ENCODE results near the gene MAPRE3. TPM values are rescaled to one million over a fixed set of nuclear protein-coding genes. Genes with fewer than 3 reads are reported as not detected.

The MAPRE3 gene
- total and polyA plus RNA-seq, 9 of the 15 experiments (the other 6 are each of a cell fraction or from before 2014, with no cell fraction given): 0.70 to 43.2 (median 12.6) TPM

DNA sequence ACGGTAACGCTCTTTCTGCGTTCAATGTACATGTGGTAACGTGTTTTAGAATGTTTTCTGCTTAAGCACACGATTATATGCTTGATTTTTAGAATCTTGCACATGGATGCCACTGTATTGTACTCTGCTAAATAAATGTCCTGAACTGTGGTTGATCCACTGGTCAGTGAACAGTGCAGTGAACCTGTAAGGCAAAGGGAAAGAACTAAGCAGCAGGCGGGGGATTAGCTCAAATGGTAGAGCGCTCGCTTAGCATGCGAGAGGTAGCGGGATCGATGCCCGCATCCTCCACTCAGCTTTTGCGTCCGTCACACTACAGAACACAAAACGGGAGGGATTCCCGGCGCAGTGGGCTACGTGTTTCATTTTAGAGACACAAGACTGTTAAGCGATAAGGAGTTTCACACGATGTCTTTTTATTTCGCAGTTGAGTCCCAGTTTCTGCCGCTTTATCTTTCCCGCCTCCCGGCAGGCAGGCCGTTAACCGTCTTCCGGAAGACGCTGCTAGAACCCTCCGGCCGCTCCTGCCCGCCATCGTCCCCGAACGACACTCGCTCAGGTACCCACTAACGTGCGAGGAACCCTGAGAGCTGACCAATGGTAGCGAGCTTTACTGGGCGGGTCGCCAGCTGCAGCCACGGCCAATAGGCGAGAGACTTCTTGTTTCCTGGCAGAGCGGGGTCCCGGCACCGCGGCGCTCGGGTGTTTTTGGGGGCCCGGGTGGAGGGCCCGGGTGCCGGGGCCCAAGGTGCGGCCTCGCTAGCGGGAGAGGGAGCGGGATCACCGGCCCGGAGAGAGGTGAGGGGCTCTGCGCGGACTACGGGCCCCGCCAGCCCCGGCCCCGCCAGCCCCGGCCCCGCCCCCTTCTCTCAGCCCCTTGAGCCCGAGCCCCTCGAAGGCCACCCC is 80.8 kb downstream of the MAPRE3 start, which contains the start of gene AGBL5 (continued):
- TF ChIP-seq STAT5B (CRISPR knock-in tag; IDR thresholded peaks at IDR 0.05): no peak
- TF ChIP-seq MAFG (tag; conservative IDR thresholded peaks at IDR 0.05): no peak
- peak; percentile 45; the same call in 1 of the 2 replicates for TF ChIP-seq ZFX (CRISPR knock-in tag; IDR thresholded peaks at IDR 0.05)
- TF ChIP-seq ZNF766 (CRISPR knock-in tag; conservative IDR thresholded peaks at IDR 0.05): peak; percentile 80; the same call in 1 of the 2 replicates
- no peak for TF ChIP-seq GTF2A2 (tag; IDR thresholded peaks at IDR 0.05)
- TF ChIP-seq ZC3H4 (CRISPR knock-in tag; IDR thresholded peaks at IDR 0.05; ENCODE audit: borderline replicate concordance): no peak; the same call in 1 of the 2 replicates
- no peak for TF ChIP-seq ZKSCAN1 (IDR thresholded peaks at IDR 0.05; ENCODE audit: low read depth, low read length)
- peak; percentile 90 for TF ChIP-seq EP400 (IDR thresholded peaks at IDR 0.05)
- TF ChIP-seq MTA3 (IDR thresholded peaks at IDR 0.05; ENCODE audit: borderline replicate concordance): peak; percentile 83; the same call in 1 of the 2 replicates
- no peak for TF ChIP-seq KLF6 (CRISPR knock-in tag; IDR thresholded peaks at IDR 0.05; ENCODE audit: borderline replicate concordance)
- TF ChIP-seq SNRNP70 (optimal IDR thresholded peaks at IDR 0.05; ENCODE audit: low read depth, low read length): no peak
- TF ChIP-seq ELF4 (CRISPR knock-in tag; IDR thresholded peaks at IDR 0.05): 0 out of 2 replicates have a peak, but pooled peaks have one; percentile 21
- TF ChIP-seq COPS2 (conservative IDR thresholded peaks at IDR 0.05): no peak
- no peak for TF ChIP-seq POLR2AphosphoS2 (IDR thresholded peaks at IDR 0.05; ENCODE audit: low read length)
- 0 out of 2 replicates have a peak, but pooled peaks have one; percentile 65 for TF ChIP-seq HLTF (IDR thresholded peaks at IDR 0.05)
- no peak for TF ChIP-seq TSC22D4 (tag; IDR thresholded peaks at IDR 0.05)
- 0 out of 2 replicates have a peak, but pooled peaks have one; percentile 7 for TF ChIP-seq ZNF133 (CRISPR knock-in tag; IDR thresholded peaks at IDR 0.05)
- peak; percentile 73 for TF ChIP-seq MYBL2 (IDR thresholded peaks at IDR 0.05; ENCODE audit: low read depth)
- TF ChIP-seq MYBL2 (CRISPR knock-in tag; IDR thresholded peaks at IDR 0.05; ENCODE audit: borderline replicate concordance): no peak
- TF ChIP-seq KDM2B (CRISPR knock-in tag; IDR thresholded peaks at IDR 0.05): no peak
- TF ChIP-seq SRSF3 (IDR thresholded peaks at IDR 0.05; ENCODE audit: insufficient read depth, low read length): no peak
- TF ChIP-seq CCAR2 (IDR thresholded peaks at IDR 0.05; ENCODE audit: low read depth, low read length): no peak
- TF ChIP-seq DNMT1 (IDR thresholded peaks at IDR 0.05): no peak
- no peak for TF ChIP-seq TCF7 (IDR thresholded peaks at IDR 0.05; ENCODE audit: borderline replicate concordance)
- TF ChIP-seq ZNF584 (CRISPR knock-in tag; IDR thresholded peaks at IDR 0.05; ENCODE audit: low read depth): no peak
- no peak for TF ChIP-seq KDM4B (IDR thresholded peaks at IDR 0.05; ENCODE audit: borderline replicate concordance in 2 of 2, low read depth in 1 of 2)
- peak in 1 of 2 experiments; percentile 22; a peak in 1 of 4 replicates for TF ChIP-seq NONO (IDR thresholded peaks at IDR 0.05; ENCODE audit: low read depth in 2 of 2, low read length in 1 of 2)
- TF ChIP-seq, protein P1, sequence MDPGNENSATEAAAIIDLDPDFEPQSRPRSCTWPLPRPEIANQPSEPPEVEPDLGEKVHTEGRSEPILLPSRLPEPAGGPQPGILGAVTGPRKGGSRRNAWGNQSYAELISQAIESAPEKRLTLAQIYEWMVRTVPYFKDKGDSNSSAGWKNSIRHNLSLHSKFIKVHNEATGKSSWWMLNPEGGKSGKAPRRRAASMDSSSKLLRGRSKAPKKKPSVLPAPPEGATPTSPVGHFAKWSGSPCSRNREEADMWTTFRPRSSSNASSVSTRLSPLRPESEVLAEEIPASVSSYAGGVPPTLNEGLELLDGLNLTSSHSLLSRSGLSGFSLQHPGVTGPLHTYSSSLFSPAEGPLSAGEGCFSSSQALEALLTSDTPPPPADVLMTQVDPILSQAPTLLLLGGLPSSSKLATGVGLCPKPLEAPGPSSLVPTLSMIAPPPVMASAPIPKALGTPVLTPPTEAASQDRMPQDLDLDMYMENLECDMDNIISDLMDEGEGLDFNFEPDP (CRISPR knock-in tag; IDR thresholded peaks at IDR 0.05): no peak; the same call in 1 of the 2 replicates
- no peak; the same call in 1 of the 2 replicates for TF ChIP-seq ZEB2 (IDR thresholded peaks at IDR 0.05)

Data from K562 (cell line).